Inflammatory macrophage treated with lipopolysaccharide for 1 hour (primary cell): Measurements from ENCODE around the gene KCNG1.
"Not testable (repeated sequence)": the region's sequence is repeated elsewhere in the genome, so short reads cannot be mapped to it uniquely, and the experiment has no call there.

Experiments used
- DNase-seq, 2 donors: peaks; one replicate each; pipeline ENCODE4 v3.0.0-alpha.2; 2020 to 2022

KCNG1 gene

GRCh38 chr20:50980851-50981713 lies 41.8 kb downstream of the KCNG1 start:
- peak; percentile 47 to 86 for DNase-seq

GRCh38 chr20:50980071-50980681 lies 42.7 kb downstream of the KCNG1 start:
- DNase-seq: peak; percentile 95 to 98

- not testable (repeated sequence) for DNase-seq
Observed at GRCh38 chr20:50978533-50978932, 44.4 kb downstream of the KCNG1 start.

GRCh38 chr20:50977066-50978021 lies 45.6 kb downstream of the KCNG1 start:
- DNase-seq: no peak

GRCh38 chr20:50975701-50976330 lies 47.1 kb downstream of the KCNG1 start:
- DNase-seq: no peak

- DNase-seq: no peak
Observed at GRCh38 chr20:50969912-50970311, 53.0 kb downstream of the KCNG1 start.

- DNase-seq: no peak
Observed at GRCh38 chr20:50969435-50969834, 53.5 kb downstream of the KCNG1 start.

GRCh38 chr20:50968289-50968688 lies 54.6 kb downstream of the KCNG1 start:
- DNase-seq: no peak

GRCh38 chr20:50967586-50967985 lies 55.3 kb downstream of the KCNG1 start:
- DNase-seq: no peak

GRCh38 chr20:50959543-50960126 lies 63.3 kb downstream of the KCNG1 start:
- DNase-seq: no peak

GRCh38 chr20:50958615-50959542 lies 64.0 kb downstream of the KCNG1 start, which contains the start of gene MOCS3:
TSS of gene MOCS3 (plus strand) at chr20:50958818. CDS start at chr20:50958843, 25 bp downstream.
- peak; percentile 93 to 96 for DNase-seq

GRCh38 chr20:50957798-50958614 lies 64.9 kb downstream of the KCNG1 start, which contains the start of gene DPM1:
TSS of gene DPM1 (minus strand) at chr20:50958532. CDS start at chr20:50958523, 9 bp downstream.
- peak; percentile 47 to 78 for DNase-seq

- DNase-seq: no peak
Observed at GRCh38 chr20:50957276-50957675, 65.6 kb downstream of the KCNG1 start.

GRCh38 chr20:50953821-50954220 lies 69.1 kb downstream of the KCNG1 start:
- no peak for DNase-seq
